HL-60 (cell line): ENCODE measurements around the gene ERC2.

Source experiments
- DNase-seq, 2 experiments: peaks; one replicate each; pipeline ENCODE4 v3.0.0-alpha.2; 2010 to 2020; ENCODE audit warnings: low read depth in 1 of 2, low spot score in 1 of 2
- H3K27ac ChIP-seq: fragments of 250-450 bp; sonication (Bioruptor Pico); replicated peaks from 2 replicates; pipeline ENCODE4 v1.5.1; 2020; ENCODE audit warnings: mild to moderate bottlenecking, moderate library complexity
- H3K27me3 ChIP-seq: fragments of 250-450 bp; sonication (Bioruptor Pico); 2 replicates; pipeline ENCODE4 v1.5.1; 2021; ENCODE audit warnings: mild to moderate bottlenecking, moderate library complexity; ENCODE audit not compliant: insufficient read depth, poor library complexity, severe bottlenecking
- H3K4me3 ChIP-seq: replicated peaks from 2 replicates; pipeline ENCODE4 v1.5.1; 2011; ENCODE audit warnings: mild to moderate bottlenecking, control low read depth, low read length; ENCODE audit not compliant: insufficient read depth
- CTCF ChIP-seq: IDR thresholded peaks from one replicate; pipeline ENCODE4 v1.5.1; 2011; ENCODE audit warnings: low read length, control low read depth, inconsistent platforms; ENCODE audit not compliant: insufficient read depth
- GABPA ChIP-seq: IDR thresholded peaks from 2 replicates; pipeline ENCODE4 v1.6.1; 2012; ENCODE audit warnings: low read depth
- POLR2AphosphoS5 ChIP-seq: IDR thresholded peaks from 2 replicates; pipeline ENCODE4 v1.6.1; 2012; ENCODE audit warnings: low read depth
- REST ChIP-seq: IDR thresholded peaks from 2 replicates; pipeline ENCODE4 v1.6.1; 2012; ENCODE audit warnings: low read depth; ENCODE audit not compliant: insufficient replicate concordance
- SPI1 ChIP-seq: IDR thresholded peaks from 2 replicates; pipeline ENCODE4 v1.6.1; 2012; ENCODE audit warnings: low read depth, mild to moderate bottlenecking, borderline replicate concordance

Gene ERC2

DNA sequence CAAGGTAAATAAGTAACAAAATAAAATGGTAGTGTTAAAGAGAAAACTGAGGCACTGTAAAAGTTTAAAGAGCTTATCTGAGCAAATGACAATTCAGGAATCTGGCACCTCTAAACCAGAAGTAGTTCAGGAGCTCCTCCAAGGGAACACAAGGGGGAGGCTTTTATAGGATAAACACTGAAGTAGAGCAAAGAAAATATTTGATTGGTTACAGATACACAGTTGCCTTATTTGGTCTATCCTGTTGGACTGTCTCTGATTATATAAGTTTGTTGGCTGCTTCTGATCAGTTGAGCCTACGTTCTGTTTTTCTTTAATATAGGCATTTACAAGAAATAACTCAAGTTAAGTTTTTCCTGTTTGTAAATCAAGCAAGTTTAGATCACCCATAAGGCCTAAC is 146.9 kb downstream of the ERC2 start:
- no peak overlapping the region for H3K27ac ChIP-seq
- TF ChIP-seq SPI1 (no peak), GABPA (no peak), REST (no peak), POLR2AphosphoS5 (no peak), CTCF (no peak)
- H3K4me3 ChIP-seq, result no peak overlapping the region

DNA sequence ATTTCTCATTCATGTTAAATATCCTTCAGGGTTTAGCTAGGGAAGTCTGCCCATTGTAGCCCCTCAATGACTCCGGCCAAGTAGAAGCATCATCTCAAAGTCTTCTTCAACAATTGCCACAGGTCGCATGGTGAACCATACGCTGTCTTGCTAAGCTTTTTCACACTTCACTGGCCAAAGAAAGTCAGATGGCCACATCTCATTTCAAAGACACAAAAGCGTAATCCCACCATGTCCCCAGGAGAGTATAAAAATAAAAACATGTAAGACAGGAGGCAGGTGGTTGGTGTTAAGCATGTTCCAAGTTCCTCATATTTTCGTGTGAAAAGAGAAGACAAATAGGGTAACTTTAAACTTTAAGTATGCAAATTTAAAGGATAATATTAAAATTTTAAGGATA is 147.4 kb downstream of the ERC2 start:
- H3K4me3 ChIP-seq, result no peak overlapping the region
- H3K27ac ChIP-seq, result no peak overlapping the region
- no peak for TF ChIP-seq SPI1
- no peak for TF ChIP-seq GABPA
- no peak for TF ChIP-seq CTCF
- TF ChIP-seq REST, result no peak
- TF ChIP-seq POLR2AphosphoS5, result no peak
- no peaks in the 10 kb centered on the region for H3K27me3 ChIP-seq
- DNase-seq, result no peak

More for the DNA sequence above, 146.9 kb downstream of the ERC2 start:
- H3K27me3 ChIP-seq, result peaks cover 2% of the 10 kb centered on the region
- no peak for DNase-seq

DNA sequence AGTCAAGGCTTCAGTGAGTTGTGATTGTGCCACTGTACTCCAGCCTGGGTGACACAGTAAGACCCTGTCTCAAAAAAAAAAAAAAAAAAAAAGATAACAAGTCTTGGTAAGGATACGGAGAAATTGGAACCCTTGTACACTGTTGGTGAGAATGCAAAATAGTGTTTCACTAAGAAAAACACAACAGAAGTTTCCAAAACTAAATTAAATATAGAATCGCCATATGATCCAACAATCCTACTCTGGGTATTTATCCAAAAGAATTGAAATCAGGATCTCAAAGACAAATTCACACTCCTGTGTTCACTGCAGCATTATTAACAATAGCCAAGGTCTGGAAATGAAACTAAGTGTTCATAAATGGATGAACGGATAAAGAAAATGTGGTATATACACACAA is 149.4 kb downstream of the ERC2 start:
- no peak for DNase-seq
- Histone ChIP-seq H3K4me3 (no peak overlapping the region), H3K27me3 (no peaks in the 10 kb centered on the region), H3K27ac (no peak overlapping the region)
- no peak for TF ChIP-seq GABPA
- TF ChIP-seq REST, result no peak
- no peak for TF ChIP-seq SPI1
- TF ChIP-seq POLR2AphosphoS5, result no peak
- no peak for TF ChIP-seq CTCF
